ENCODE data around the gene WFDC2.

WFDC2 gene

GRCh38 chr20:45506398-45506797, 36.8 kb downstream of the WFDC2 start:
- H3K4me3 ChIP-seq (ENCODE audit: low read length) = no peak overlapping the region
- no peak for DNase-seq (ENCODE audit: low read depth)
- TF ChIP-seq CTCF (conservative IDR thresholded peaks at IDR 0.05; ENCODE audit: low read depth, low read length) = no peak

- no peak for DNase-seq (ENCODE audit: low read depth)
- no peak overlapping the region for H3K4me3 ChIP-seq (ENCODE audit: low read length)
- no peak for TF ChIP-seq CTCF (conservative IDR thresholded peaks at IDR 0.05; ENCODE audit: low read depth, low read length)
These were observed 37.7 kb downstream of the WFDC2 start for GRCh38 chr20:45507011-45507820.

- TF ChIP-seq CTCF (conservative IDR thresholded peaks at IDR 0.05; ENCODE audit: low read depth, low read length) = no peak
- DNase-seq (ENCODE audit: low read depth) = no peak
- H3K4me3 ChIP-seq (ENCODE audit: low read length) = no peak overlapping the region
These were observed 38.7 kb downstream of the WFDC2 start for GRCh38 chr20:45508068-45508886.

GRCh38 chr20:45509091-45509490, 39.5 kb downstream of the WFDC2 start:
- no peak for DNase-seq (ENCODE audit: low read depth)
- no peak for TF ChIP-seq CTCF (conservative IDR thresholded peaks at IDR 0.05; ENCODE audit: low read depth, low read length)
- H3K4me3 ChIP-seq (ENCODE audit: low read length) = no peak overlapping the region

GRCh38 chr20:45510242-45510862, 40.8 kb downstream of the WFDC2 start:
- TF ChIP-seq CTCF (conservative IDR thresholded peaks at IDR 0.05; ENCODE audit: low read depth, low read length) = no peak
- no peak for DNase-seq (ENCODE audit: low read depth)
- H3K4me3 ChIP-seq (ENCODE audit: low read length) = no peak overlapping the region

GRCh38 chr20:45515147-45515913, 45.8 kb downstream of the WFDC2 start, which contains the start of gene SPINT3:
TSS of gene SPINT3 (minus strand) at chr20:45515622. CDS start at chr20:45515608, 14 bp downstream.
- no peak within 1 kb of the TSS for H3K4me3 ChIP-seq (ENCODE audit: low read length)
- no peak for TF ChIP-seq CTCF (conservative IDR thresholded peaks at IDR 0.05; ENCODE audit: low read depth, low read length)
- DNase-seq (ENCODE audit: low read depth) = no peak
